ENCODE data around the gene DHX35.

- no peak for TF ChIP-seq EZH2 (IDR thresholded peaks at IDR 0.05; ENCODE audit: insufficient read depth, poor library complexity, severe bottlenecking)
- no peak for TF ChIP-seq EZH2phosphoT487 (IDR thresholded peaks at IDR 0.05; ENCODE audit: insufficient read depth, low read depth)
Observed at GRCh38 chr20:38997622-38998021, 35.5 kb downstream of the DHX35 start.

Measured in GM23248 (cell line).